NAMALWA (cell line): Measurements from ENCODE around the gene CST9L.
"Not testable (repeated sequence)": the region's sequence is repeated elsewhere in the genome, so short reads cannot be mapped to it uniquely, and the experiment has no call there.

Experiments
- DNase-seq: peaks from one replicate; pipeline ENCODE4 v3.0.0-alpha.2; 2015; ENCODE audit warnings: low spot score

CST9L gene

GRCh38 chr20:23586735-23587525 is 18.6 kb upstream of the CST9L start:
- DNase-seq, result no peak

- no peak for DNase-seq
Observed at GRCh38 chr20:23585808-23586734, 17.8 kb upstream of the CST9L start.

- no peak for DNase-seq
Observed at GRCh38 chr20:23585449-23585807, 17.1 kb upstream of the CST9L start.

GRCh38 chr20:23584434-23585199 is 16.3 kb upstream of the CST9L start:
- DNase-seq, result no peak

- no peak for DNase-seq
Observed at GRCh38 chr20:23583526-23583925, 15.2 kb upstream of the CST9L start.

- no peak for DNase-seq
Observed at GRCh38 chr20:23582293-23582692, 14.0 kb upstream of the CST9L start.

- DNase-seq, result not testable (repeated sequence)
Observed at GRCh38 chr20:23581833-23582232, 13.5 kb upstream of the CST9L start.

- DNase-seq, result no peak
Observed at GRCh38 chr20:23574977-23575376, 6.7 kb upstream of the CST9L start.

GRCh38 chr20:23570178-23570760 is 2.0 kb upstream of the CST9L start:
- no peak for DNase-seq

GRCh38 chr20:23569570-23569969 is 1.3 kb upstream of the CST9L start:
- no peak for DNase-seq

- no peak for DNase-seq
Observed at GRCh38 chr20:23568971-23569330, 667 bp upstream of the CST9L start.

GRCh38 chr20:23566199-23566932 is 1.9 kb downstream of the CST9L start:
- DNase-seq, result no peak

GRCh38 chr20:23565503-23566045 is 2.7 kb downstream of the CST9L start:
- no peak for DNase-seq

- DNase-seq, result no peak
Observed at GRCh38 chr20:23564927-23565326, 3.4 kb downstream of the CST9L start.

GRCh38 chr20:23562721-23563342 is 5.5 kb downstream of the CST9L start:
- no peak for DNase-seq

- no peak for DNase-seq
Observed at GRCh38 chr20:23554401-23554800, 13.9 kb downstream of the CST9L start.

- DNase-seq, result no peak
Observed at GRCh38 chr20:23551786-23552185, 16.5 kb downstream of the CST9L start.

GRCh38 chr20:23551383-23551782 is 16.9 kb downstream of the CST9L start:
- no peak for DNase-seq

- DNase-seq, result no peak
Observed at GRCh38 chr20:23550227-23550626, 18.1 kb downstream of the CST9L start.

GRCh38 chr20:23548408-23548807 is 19.9 kb downstream of the CST9L start:
- no peak for DNase-seq

GRCh38 chr20:23547613-23548012 is 20.7 kb downstream of the CST9L start:
- DNase-seq, result no peak
